GM23338 (cell line): ENCODE data around the gene CES3.

ENCODE experiments used
- CTCF ChIP-seq, 2 experiments: fragments of 200-600 bp in 1 of 2; sonication (generic) in 1 of 2; conservative IDR thresholded peaks; 2 replicates each; pipeline versions ENCODE4 v1.5.1 to v1.6.1; 2016 to 2017; ENCODE audit warnings: antibody characterized with exemption in 2 of 2, low read depth in 2 of 2, mild to moderate bottlenecking in 2 of 2, moderate library complexity in 1 of 2
- POLR2AphosphoS5 ChIP-seq: IDR thresholded peaks from 2 replicates; pipeline ENCODE4 v1.6.1; 2016; ENCODE audit warnings: antibody characterized with exemption, low read depth

- no peak for TF ChIP-seq CTCF (conservative IDR thresholded peaks at IDR 0.05; ENCODE audit: low read depth in 2 of 2)
- TF ChIP-seq POLR2AphosphoS5, result no peak
Measured at GRCh38 chr16:66968847-66969246, 7.8 kb downstream of the CES3 start.
